ENCODE data around the gene MLANA. TPM values are rescaled to one million over a fixed set of nuclear protein-coding genes. Genes with fewer than 3 reads are reported as not detected.

Gene MLANA, protein sequence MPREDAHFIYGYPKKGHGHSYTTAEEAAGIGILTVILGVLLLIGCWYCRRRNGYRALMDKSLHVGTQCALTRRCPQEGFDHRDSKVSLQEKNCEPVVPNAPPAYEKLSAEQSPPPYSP
- not detected in 2 replicates for total RNA-seq

DNA sequence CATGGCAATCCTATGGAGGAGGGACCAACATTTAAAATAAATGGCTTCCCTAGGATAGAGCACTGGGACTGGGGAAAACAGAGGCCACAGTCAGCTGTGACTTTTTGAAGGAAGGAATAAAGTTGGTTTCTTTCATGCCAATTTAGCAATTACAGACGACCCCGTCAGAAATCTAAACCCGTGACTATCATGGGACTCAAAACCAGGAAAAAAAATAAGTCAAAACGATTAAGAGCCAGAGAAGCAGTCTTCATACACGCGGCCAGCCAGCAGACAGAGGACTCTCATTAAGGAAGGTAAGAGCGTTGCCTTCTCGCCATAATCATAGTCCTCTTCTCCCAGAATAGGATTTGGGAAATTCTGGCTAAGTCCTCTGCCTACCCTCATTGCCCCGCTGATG, at the start of gene MLANA:
TSS of gene MLANA (plus strand) at position 249 of the 400 bp plus-strand sequence. CDS start 1,586 bp downstream, outside the sequence.

Other genes with a start within 250 kb of the MLANA start
- gene ERMP1, start 57.8 kb upstream of the MLANA start, total RNA-seq = 6.9 and 8.5 TPM in 2 replicates
- 7.1 and 12.8 TPM in 2 replicates for gene RANBP6, start 124.7 kb downstream of the MLANA start, total RNA-seq

Measured in pericardium fibroblast (primary cell).